ENCODE results near the gene BTBD9. TPM values are rescaled to one million over a fixed set of nuclear protein-coding genes. Genes with fewer than 3 reads are reported as not detected.

Gene BTBD9
- total and polyA plus RNA-seq, 4 experiments from 2014 or later = 5.2 to 40.4 (median 32.3) TPM

- ChIA-PET POLR2A (ENCODE audit: partially characterized antibody) (no interaction called here), CTCF (ENCODE audit: partially characterized antibody) (no interaction called here)
- Histone ChIP-seq H3K4me3 (ENCODE audit: low read length in 2 of 2) (no peak overlapping the region), H3K4me1 (ENCODE audit: insufficient read depth, low read length) (no peaks in the 10 kb centered on the region), H3K36me3 (ENCODE audit: insufficient read depth, low read length) (no peaks in the 10 kb centered on the region), H3K27ac (ENCODE audit: low read depth, low read length) (no peak overlapping the region), H3K27me3 (ENCODE audit: insufficient read depth, low read length) (no peaks in the 10 kb centered on the region), H3K9me3 (ENCODE audit: control insufficient read depth in 1 of 2, low read length in 2 of 2) (no peaks in the 10 kb centered on the region)
- H3K4me3 Mint-ChIP-seq = no peak overlapping the region
- peaks cover 0 to 8% (median 3%) of the 10 kb centered on the region in 8 donors for H3K9me3 Mint-ChIP-seq
- H3K27me3 Mint-ChIP-seq = no peaks in the 10 kb centered on the region
- intact Hi-C loops (cut with micrococcal nuclease) = no loop called here
- H3K4me1 Mint-ChIP-seq = peaks cover 8 to 15% (median 11%) of the 10 kb centered on the region in 4 donors
- H3K27ac Mint-ChIP-seq = no peak overlapping the region
- H3K36me3 Mint-ChIP-seq = peaks cover 5 to 12% of the 10 kb centered on the region in 2 donors
- DNase-seq = no peak
Measured at GRCh38 chr6:38306931-38307330, 332.8 kb downstream of the BTBD9 start.

GRCh38 chr6:38305995-38306681, 333.6 kb downstream of the BTBD9 start:
- Histone ChIP-seq H3K36me3 (ENCODE audit: insufficient read depth, low read length) (no peaks in the 10 kb centered on the region), H3K4me1 (ENCODE audit: insufficient read depth, low read length) (no peaks in the 10 kb centered on the region), H3K27ac (ENCODE audit: low read depth, low read length) (no peak overlapping the region), H3K4me3 (ENCODE audit: low read length in 2 of 2) (no peak overlapping the region), H3K27me3 (ENCODE audit: insufficient read depth, low read length) (no peaks in the 10 kb centered on the region), H3K9me3 (ENCODE audit: control insufficient read depth in 1 of 2, low read length in 2 of 2) (no peaks in the 10 kb centered on the region)
- H3K27me3 Mint-ChIP-seq = no peaks in the 10 kb centered on the region
- H3K27ac Mint-ChIP-seq = no peak overlapping the region
- POLR2A ChIA-PET (ENCODE audit: partially characterized antibody) = no interaction called here
- CTCF ChIA-PET (ENCODE audit: partially characterized antibody) = no interaction called here
- no peak for DNase-seq
- peaks cover 5 to 15% of the 10 kb centered on the region in 2 donors for H3K36me3 Mint-ChIP-seq
- peaks cover 0 to 10% (median 4%) of the 10 kb centered on the region in 8 donors for H3K9me3 Mint-ChIP-seq
- peaks cover 6 to 12% (median 10%) of the 10 kb centered on the region in 4 donors for H3K4me1 Mint-ChIP-seq
- H3K4me3 Mint-ChIP-seq = no peak overlapping the region
- intact Hi-C loops (cut with micrococcal nuclease) = no loop called here

- Histone ChIP-seq H3K4me3 (ENCODE audit: low read length in 2 of 2) (no peak overlapping the region), H3K27me3 (ENCODE audit: insufficient read depth, low read length) (no peaks in the 10 kb centered on the region), H3K9me3 (ENCODE audit: control insufficient read depth in 1 of 2, low read length in 2 of 2) (no peaks in the 10 kb centered on the region), H3K36me3 (ENCODE audit: insufficient read depth, low read length) (no peaks in the 10 kb centered on the region), H3K27ac (ENCODE audit: low read depth, low read length) (no peak overlapping the region), H3K4me1 (ENCODE audit: insufficient read depth, low read length) (no peaks in the 10 kb centered on the region)
- Mint-ChIP-seq H3K9me3 (peaks cover 0 to 10% (median 7%) of the 10 kb centered on the region in 8 donors), H3K4me1 (peaks cover 4 to 9% (median 7%) of the 10 kb centered on the region in 4 donors), H3K27me3 (no peaks in the 10 kb centered on the region), H3K27ac (no peak overlapping the region), H3K4me3 (no peak overlapping the region), H3K36me3 (peaks cover 5 to 20% of the 10 kb centered on the region in 2 donors)
- CTCF ChIA-PET (ENCODE audit: partially characterized antibody) = no interaction called here
- intact Hi-C loops (cut with micrococcal nuclease) = no loop called here
- POLR2A ChIA-PET (ENCODE audit: partially characterized antibody) = no interaction called here
- DNase-seq = no peak
Measured at GRCh38 chr6:38302838-38303237, 336.9 kb downstream of the BTBD9 start.

- H3K36me3 Mint-ChIP-seq = peaks cover 5 to 24% of the 10 kb centered on the region in 2 donors
- Histone ChIP-seq H3K27ac (ENCODE audit: low read depth, low read length) (no peak overlapping the region), H3K36me3 (ENCODE audit: insufficient read depth, low read length) (no peaks in the 10 kb centered on the region), H3K27me3 (ENCODE audit: insufficient read depth, low read length) (no peaks in the 10 kb centered on the region), H3K4me3 (ENCODE audit: low read length in 2 of 2) (no peak overlapping the region), H3K4me1 (ENCODE audit: insufficient read depth, low read length) (no peaks in the 10 kb centered on the region), H3K9me3 (ENCODE audit: control insufficient read depth in 1 of 2, low read length in 2 of 2) (no peaks in the 10 kb centered on the region)
- H3K4me3 Mint-ChIP-seq = no peak overlapping the region
- peaks cover 0 to 3% (median under 1%) of the 10 kb centered on the region in 4 donors for H3K4me1 Mint-ChIP-seq
- no peak for DNase-seq
- H3K27me3 Mint-ChIP-seq = no peaks in the 10 kb centered on the region
- ChIA-PET CTCF (ENCODE audit: partially characterized antibody) (no interaction called here), POLR2A (ENCODE audit: partially characterized antibody) (no interaction called here)
- peaks cover 0 to 10% (median 7%) of the 10 kb centered on the region in 8 donors for H3K9me3 Mint-ChIP-seq
- peak overlapping the region in 1 of 7 donors; percentile 4 for H3K27ac Mint-ChIP-seq
- intact Hi-C loops (cut with micrococcal nuclease) = no loop called here
Measured at GRCh38 chr6:38302081-38302480, 337.6 kb downstream of the BTBD9 start.

- Histone ChIP-seq H3K9me3 (ENCODE audit: control insufficient read depth in 1 of 2, low read length in 2 of 2) (no peaks in the 10 kb centered on the region), H3K36me3 (ENCODE audit: insufficient read depth, low read length) (no peaks in the 10 kb centered on the region), H3K27ac (ENCODE audit: low read depth, low read length) (no peak overlapping the region), H3K4me1 (ENCODE audit: insufficient read depth, low read length) (no peaks in the 10 kb centered on the region), H3K4me3 (ENCODE audit: low read length in 2 of 2) (no peak overlapping the region), H3K27me3 (ENCODE audit: insufficient read depth, low read length) (no peaks in the 10 kb centered on the region)
- intact Hi-C loops (cut with micrococcal nuclease) = no loop called here
- Mint-ChIP-seq H3K36me3 (peaks cover 39 to 44% of the 10 kb centered on the region in 2 donors), H3K27ac (no peak overlapping the region), H3K9me3 (peaks cover 0 to 19% (median 10%) of the 10 kb centered on the region in 8 donors), H3K4me3 (no peak overlapping the region), H3K27me3 (no peaks in the 10 kb centered on the region), H3K4me1 (peaks cover 0 to 1% (median 0%) of the 10 kb centered on the region in 4 donors)
- DNase-seq = no peak
- CTCF ChIA-PET (ENCODE audit: partially characterized antibody) = no interaction called here
- POLR2A ChIA-PET (ENCODE audit: partially characterized antibody) = interaction anchor here (1.1 kb wide), 1 partner anchor 8 kb away, joined by 3 read pairs; no protein-coding TSS in a partner anchor
Measured at GRCh38 chr6:38290133-38290799, 349.5 kb downstream of the BTBD9 start.

GRCh38 chr6:38287487-38287886, 352.2 kb downstream of the BTBD9 start:
- no peak for DNase-seq
- CTCF ChIA-PET (ENCODE audit: partially characterized antibody) = no interaction called here
- H3K27me3 ChIP-seq (ENCODE audit: insufficient read depth, low read length) = no peaks in the 10 kb centered on the region
- H3K9me3 Mint-ChIP-seq = peaks cover 0 to 1% (median 0%) of the 10 kb centered on the region in 8 donors
- no peak overlapping the region for H3K4me3 Mint-ChIP-seq
- H3K4me1 ChIP-seq (ENCODE audit: insufficient read depth, low read length) = no peaks in the 10 kb centered on the region
- intact Hi-C loops (cut with micrococcal nuclease) = no loop called here
- POLR2A ChIA-PET (ENCODE audit: partially characterized antibody) = no interaction called here
- no peaks in the 10 kb centered on the region for H3K27me3 Mint-ChIP-seq
- H3K27ac Mint-ChIP-seq = no peak overlapping the region
- no peak overlapping the region for H3K27ac ChIP-seq (ENCODE audit: low read depth, low read length)
- peaks cover 37 to 47% of the 10 kb centered on the region in 2 donors for H3K36me3 Mint-ChIP-seq
- H3K4me3 ChIP-seq (ENCODE audit: low read length in 2 of 2) = no peak overlapping the region
- H3K36me3 ChIP-seq (ENCODE audit: insufficient read depth, low read length) = no peaks in the 10 kb centered on the region
- peaks cover 0 to 4% (median 3%) of the 10 kb centered on the region in 4 donors for H3K4me1 Mint-ChIP-seq
- no peaks in the 10 kb centered on the region for H3K9me3 ChIP-seq (ENCODE audit: control insufficient read depth in 1 of 2, low read length in 2 of 2)

- no peaks in the 10 kb centered on the region for H3K27me3 ChIP-seq (ENCODE audit: insufficient read depth, low read length)
- peaks cover 0 to 4% (median 3%) of the 10 kb centered on the region in 4 donors for H3K4me1 Mint-ChIP-seq
- intact Hi-C loops (cut with micrococcal nuclease) = no loop called here
- no peak for DNase-seq
- ChIA-PET POLR2A (ENCODE audit: partially characterized antibody) (no interaction called here), CTCF (ENCODE audit: partially characterized antibody) (no interaction called here)
- H3K36me3 ChIP-seq (ENCODE audit: insufficient read depth, low read length) = no peaks in the 10 kb centered on the region
- no peak overlapping the region for H3K4me3 Mint-ChIP-seq
- no peaks in the 10 kb centered on the region for H3K9me3 Mint-ChIP-seq
- no peak overlapping the region for H3K4me3 ChIP-seq (ENCODE audit: low read length in 2 of 2)
- H3K9me3 ChIP-seq (ENCODE audit: control insufficient read depth in 1 of 2, low read length in 2 of 2) = no peaks in the 10 kb centered on the region
- H3K27ac Mint-ChIP-seq = no peak overlapping the region
- no peak overlapping the region for H3K27ac ChIP-seq (ENCODE audit: low read depth, low read length)
- peaks cover 32 to 47% of the 10 kb centered on the region in 2 donors for H3K36me3 Mint-ChIP-seq
- H3K4me1 ChIP-seq (ENCODE audit: insufficient read depth, low read length) = no peaks in the 10 kb centered on the region
- H3K27me3 Mint-ChIP-seq = no peaks in the 10 kb centered on the region
Measured at GRCh38 chr6:38284802-38285394, 354.8 kb downstream of the BTBD9 start.

All from CD4-positive, alpha-beta memory T cell (primary cell).